HG02943 (cell line): ENCODE measurements around the gene SLC10A6.

Experiments
- ATAC-seq: cut with Tn5 transposase; IDR thresholded peaks from one replicate; pipeline ENCODE4 v1.9.1; 2021; ENCODE audit warnings: mild to moderate bottlenecking, low read depth, moderate library complexity; ENCODE audit not compliant: unreplicated experiment

Gene SLC10A6

DNA sequence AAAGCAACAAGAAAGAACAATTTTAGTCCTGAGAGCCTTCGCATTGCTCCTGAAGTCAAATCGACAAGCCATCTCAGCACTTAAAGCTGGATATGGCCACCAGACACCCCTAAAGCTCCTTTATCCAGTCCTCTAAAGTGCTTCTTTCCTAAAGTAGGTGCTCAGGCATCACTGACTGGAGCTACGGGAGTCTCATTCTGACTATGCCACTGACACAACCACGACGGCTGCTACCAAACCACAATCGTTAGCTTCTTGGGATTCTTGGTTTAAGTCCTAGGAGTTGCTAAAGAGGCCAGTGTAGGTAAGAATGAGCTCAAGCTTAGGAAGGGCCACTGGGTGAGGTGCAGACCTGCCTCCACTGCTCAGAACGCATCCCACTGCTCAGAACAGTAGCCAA, 1.0 kb downstream of the SLC10A6 start:
- no peak for ATAC-seq

DNA sequence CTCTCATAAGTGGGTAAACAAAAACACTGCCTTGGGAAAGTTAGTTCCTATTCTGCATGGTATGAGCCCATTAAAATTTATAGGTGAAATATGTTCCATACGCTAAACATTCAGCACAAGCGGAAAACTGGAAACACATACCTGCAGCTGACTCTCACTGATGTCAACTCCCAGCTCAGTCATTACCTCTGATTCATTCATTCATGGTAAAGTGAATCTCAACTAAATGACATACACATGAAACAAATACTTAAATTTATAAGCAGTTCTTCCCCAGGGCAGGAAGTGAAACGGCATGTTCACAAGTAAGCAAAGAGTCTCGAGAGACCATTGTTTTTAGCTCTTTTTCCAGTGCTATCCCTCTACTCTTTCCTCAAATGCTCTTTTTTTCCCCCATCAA, 1.6 kb downstream of the SLC10A6 start:
- ATAC-seq = no peak

- no peak for ATAC-seq
These were observed 2.3 kb downstream of the SLC10A6 start for GRCh38 chr4:86846921-86847320.

DNA sequence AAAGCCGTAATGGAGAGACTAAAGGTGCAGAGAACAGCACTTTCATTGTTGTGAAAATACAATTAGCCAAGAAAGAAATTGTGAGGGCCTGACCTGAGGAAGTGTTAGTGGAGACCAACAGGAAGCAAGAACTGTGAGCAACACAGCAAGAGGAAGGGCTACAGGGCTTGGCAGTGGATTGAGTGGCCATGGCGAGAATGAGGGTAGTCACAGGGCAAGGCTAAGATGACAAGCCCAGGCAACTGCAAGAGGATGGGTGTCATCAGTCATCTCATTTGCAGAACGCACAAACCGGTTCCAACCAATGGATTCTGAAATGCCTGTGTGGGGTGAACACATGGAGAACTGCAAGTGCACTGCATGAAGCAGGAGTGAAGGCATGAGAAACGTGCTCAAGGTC, 3.6 kb downstream of the SLC10A6 start:
- no peak for ATAC-seq

GRCh38 chr4:86841309-86841708, 7.9 kb downstream of the SLC10A6 start:
- ATAC-seq = no peak

DNA sequence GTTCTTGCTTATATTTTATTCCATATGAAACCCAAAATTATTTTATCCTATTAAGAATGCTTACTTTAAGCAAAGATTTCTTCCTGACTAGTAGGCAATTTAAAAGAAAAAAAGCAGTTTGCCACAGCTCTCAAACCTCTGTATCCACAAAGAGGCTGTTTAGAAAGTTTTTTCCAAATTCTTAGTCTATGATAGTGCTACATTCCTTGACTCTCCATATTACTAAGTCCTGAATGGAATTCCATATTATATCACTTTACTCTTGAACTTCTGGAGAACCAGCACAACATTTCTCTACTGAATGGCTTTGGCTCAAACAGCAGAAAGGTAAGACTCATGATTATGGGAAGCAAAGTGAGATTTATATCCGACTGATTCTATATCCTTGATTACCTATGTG, 8.3 kb downstream of the SLC10A6 start:
- no peak for ATAC-seq

- ATAC-seq = no peak
These were observed 11.3 kb downstream of the SLC10A6 start for GRCh38 chr4:86837691-86838503.

DNA sequence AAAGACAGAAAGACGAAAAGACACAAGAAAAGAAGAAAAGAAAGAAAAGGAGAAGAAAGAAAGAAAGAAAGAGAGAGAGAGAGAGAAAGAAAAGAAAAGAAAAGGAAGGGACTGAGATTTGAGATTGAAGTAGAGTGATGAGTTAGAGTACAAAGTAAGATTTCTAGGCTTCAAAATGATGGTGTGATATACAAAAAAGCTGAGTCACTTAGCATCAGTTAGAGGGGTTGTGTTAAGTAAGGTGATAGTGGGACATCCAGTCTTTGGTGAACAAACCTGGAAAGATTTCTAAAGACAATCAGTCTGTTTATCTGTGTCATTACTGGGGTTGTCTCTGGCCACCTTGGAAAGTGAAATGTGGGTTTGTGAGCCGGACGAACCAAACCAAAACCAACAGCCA, 13.5 kb downstream of the SLC10A6 start:
- no peak for ATAC-seq

DNA sequence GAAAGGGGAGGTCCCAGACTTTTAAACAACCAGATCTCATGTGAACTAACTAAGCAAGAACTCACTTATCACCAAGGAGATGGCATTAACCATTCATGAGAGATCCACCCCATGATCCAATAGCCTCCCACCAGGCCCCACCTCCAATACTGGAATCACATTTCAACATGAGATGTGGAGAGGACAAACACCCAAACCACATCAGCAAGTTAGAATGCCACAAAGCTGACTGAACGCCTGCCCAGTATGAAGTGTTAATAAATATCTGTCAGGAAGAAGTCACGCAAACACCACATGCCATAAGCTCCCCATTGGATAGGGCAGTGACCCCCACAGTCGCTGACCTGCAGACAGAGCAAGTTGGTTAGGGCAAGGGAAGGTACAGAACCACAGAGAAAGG, 14.3 kb downstream of the SLC10A6 start:
- ATAC-seq = no peak

DNA sequence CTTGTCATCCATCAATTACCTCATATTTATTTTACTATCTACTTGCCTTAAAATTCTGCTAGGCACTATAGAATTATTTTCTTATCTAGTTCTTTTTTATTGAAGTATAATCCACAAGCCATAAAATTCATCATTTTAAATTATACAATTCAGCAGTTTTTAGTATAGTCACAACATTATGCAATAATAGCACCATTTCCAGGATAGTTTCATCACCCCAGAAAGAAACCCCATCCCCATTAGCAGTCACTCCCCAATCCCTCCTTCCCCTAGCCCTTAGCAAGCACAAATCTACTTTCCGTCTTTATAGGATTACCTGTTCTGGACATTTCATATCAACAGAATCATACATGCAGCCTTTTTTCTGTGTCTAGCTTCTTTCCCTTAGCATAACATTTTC, 15.6 kb downstream of the SLC10A6 start:
- no peak for ATAC-seq

DNA sequence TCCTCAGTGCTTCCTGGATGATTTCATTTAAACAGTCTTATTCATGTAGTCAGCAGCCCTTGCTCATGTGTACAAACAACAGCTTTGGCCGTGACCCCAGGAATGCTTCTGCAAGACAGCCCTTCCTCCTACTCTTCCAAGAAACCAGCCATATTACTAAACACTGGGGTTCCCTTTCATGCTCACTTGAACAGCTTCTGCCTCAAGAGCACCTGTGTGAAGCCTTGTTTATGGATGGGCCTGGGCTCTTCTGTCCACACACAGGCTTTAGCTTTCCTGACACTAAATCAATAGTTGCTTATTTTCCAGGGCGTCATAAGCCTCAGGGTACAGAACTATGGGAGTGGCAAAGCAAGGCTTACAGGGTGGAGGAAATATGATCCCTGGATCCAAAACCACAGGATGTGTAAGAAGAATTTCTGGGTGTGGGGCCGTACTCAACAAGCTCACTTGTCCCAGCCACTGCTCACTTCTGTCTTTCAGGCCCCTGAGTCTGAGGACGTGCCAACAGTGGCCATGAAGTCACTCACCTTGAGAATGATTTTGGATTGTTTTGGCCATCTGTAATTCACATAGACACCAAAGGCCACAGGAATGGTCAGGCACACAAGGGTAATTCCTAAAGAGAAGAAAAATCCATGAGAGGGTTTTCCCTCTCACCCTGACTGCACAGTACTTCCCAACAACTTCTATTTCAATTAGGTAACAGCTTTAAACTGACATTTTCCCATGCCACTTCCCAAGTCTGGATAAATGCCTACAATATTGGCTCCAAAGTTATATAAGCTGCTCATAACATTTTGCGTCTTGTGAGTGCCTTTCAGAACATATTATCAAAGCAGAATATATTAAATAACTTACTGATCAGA, 17.7 kb downstream of the SLC10A6 start:
- ATAC-seq = no peak

DNA sequence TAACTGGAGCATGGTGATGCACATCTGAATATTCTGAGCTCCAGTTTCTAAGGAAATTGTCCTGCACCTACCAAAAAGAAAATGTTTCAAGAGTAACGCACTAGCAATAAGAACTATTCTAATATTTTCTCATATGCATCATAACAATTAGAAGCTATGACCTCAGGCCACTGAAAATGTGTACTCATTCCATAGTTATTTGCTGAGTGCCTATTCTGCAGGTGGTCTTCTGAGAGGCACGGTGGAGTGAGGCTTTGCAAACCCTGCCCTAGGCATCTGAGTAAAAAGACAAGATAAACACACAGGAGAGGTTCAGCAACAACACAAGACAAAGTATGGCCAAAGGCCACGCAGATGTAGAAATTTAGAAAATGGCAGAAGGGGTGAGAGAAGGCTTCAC, 23.7 kb downstream of the SLC10A6 start:
- no peak for ATAC-seq

DNA sequence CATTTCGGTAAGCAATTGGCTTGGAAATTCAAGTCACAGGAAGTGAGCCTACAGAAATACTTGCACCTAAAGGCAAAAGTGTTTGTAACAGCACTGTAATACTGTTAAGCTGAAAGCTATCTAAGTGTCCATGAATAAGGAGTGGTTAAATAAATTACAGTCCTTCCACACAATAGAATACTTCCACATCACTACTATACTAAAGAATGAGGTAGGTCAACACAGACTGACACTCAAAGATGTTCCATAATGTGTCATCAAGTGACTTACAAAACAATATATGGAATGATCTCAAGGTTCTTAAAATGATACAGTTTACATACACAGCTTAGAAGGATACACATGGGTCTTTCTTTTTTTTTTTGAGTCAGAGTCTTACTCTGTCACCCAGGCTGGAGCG, 27.0 kb downstream of the SLC10A6 start:
- no peak for ATAC-seq

DNA sequence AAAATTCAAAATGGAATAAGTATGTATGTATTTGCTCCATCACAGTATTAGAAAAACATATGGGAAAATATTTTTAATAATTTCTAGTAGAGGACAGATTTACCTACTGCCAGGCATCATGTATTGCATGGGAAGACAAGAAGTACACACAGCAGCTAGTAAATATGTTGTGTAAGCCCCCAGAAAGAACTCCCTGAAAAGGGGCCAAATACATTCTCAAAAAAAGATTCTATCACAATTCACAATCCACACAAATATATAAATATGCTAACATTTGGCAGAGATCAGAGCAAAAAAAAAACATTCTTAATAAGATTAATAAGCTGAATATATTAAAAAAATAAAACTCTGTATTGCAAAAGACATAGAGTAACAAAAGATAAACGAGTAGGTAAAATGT, 28.0 kb downstream of the SLC10A6 start:
- ATAC-seq = no peak

DNA sequence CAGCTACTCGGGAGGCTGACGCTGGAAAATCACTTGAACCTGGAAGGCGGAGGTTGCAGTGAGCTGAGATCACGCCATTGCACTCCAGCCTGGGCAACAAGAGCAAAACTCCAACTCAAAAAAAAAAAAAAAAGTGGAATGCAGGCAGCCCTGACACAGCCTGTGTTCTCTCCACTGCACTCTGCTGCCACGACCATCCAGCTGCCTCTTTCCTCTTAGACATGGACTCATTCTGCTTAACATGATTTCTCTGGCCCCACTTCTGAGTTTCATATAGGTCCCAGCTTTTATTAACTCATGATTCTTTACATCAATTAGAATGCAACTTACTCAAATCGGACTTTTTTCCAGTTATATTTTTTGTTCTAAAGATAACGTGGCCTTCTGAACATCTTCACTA, 29.6 kb downstream of the SLC10A6 start:
- no peak for ATAC-seq

DNA sequence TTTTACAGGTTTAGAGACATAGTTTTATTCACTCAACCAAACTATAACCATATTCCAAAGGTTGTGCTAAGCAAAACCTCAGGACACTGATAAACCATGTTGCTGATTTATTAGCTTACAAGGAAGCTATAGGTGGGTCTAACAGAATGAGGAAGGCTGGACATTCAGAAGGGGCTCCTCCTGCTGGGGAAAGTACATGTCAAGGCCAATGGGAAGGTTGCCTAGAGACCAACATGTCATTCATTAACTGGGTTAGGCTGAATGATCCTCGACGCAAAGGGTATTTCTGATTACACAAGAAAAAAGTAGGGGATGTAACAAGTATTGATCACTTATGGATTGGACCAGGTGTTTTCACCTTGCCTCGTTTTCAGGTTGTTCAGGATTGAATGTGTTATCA, 30.3 kb downstream of the SLC10A6 start:
- no peak for ATAC-seq

DNA sequence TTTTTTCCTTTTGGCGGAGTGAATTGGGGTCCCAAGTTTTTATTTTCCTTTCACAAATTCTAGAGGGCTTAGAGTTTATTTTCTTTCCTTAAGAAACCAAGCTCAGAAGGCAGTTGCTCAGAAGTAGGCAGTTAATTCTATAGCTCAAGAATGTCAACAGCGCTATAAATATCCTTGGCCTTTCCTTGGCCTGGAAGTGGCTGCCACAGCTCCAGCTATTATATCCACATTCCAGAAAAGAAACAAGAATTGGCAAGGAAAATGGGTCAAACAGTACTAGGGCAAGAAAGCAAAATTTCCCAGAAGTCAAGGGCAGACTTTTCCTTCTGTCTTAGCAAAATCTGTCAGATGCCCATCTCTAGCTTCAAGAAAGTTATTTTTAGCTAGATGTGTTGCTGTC, 31.0 kb downstream of the SLC10A6 start:
- no peak for ATAC-seq

DNA sequence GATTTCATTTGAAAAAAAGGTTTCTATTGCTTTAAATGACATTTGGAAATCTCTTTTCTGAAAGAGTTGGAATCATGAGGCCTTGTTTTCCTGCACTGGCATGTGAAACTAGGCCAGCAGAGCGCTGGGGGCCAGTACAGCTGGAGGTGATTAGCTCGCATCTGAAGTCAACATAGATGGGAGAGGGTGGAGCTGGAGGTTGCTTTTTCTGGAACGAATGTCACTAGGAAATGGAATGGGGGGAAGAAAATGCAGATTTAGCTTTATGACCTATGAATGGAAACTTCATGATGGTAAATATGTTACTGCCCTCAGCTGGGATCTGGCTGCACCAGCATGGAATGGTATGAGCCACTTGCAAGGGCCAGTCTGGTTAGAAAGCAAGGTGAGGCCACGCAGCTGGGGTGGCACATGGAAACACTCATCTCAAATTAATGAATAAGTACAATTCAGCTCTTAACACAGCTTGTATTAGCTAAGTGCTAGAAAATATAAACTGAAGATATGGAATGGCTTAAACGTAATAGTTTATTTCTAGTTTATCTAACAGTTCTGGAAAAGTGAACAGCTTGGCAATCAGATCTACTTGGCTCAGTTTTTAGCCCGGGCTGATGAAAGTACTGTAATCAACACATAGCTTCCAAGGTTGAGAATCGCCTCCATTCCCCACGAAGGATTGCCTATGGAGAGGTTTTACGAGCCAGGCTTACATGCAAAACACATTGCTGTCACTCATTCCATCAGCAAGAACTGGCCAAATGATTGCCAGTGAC, 32.5 kb downstream of the SLC10A6 start:
- no peak for ATAC-seq

DNA sequence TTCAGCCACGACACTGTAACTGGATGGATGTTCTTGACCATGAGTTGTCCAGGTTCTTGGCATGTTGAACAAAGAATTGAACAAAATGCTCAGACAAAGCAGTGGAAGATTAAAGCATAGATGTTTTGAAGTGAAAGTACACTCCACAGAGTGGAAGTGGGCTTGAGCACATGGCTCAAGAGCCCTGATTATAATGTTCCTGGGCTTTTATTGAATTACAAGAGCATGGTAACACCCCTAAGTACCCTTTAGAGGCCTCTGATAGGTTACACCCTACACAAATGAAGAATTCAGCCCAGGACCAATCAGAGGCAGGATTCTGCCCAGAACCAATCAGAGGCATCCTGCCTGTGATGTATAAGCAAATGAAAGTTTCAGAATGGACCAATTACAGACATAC, 33.5 kb downstream of the SLC10A6 start:
- ATAC-seq = no peak

- no peak for ATAC-seq
These were observed 38.3 kb downstream of the SLC10A6 start for GRCh38 chr4:86810847-86811246.

- no peak for ATAC-seq
These were observed 39.4 kb downstream of the SLC10A6 start for GRCh38 chr4:86809809-86810208.
